Measurements from ENCODE around the gene PARK7.

GRCh38 chr1:7953850-7954609, 7.5 kb upstream of the PARK7 start:
- no peak for TF ChIP-seq CTCF (conservative IDR thresholded peaks at IDR 0.05; ENCODE audit: low read depth, low read length)
- no peak for TF ChIP-seq EZH2 (IDR thresholded peaks at IDR 0.05; ENCODE audit: borderline replicate concordance, low read depth, low read length, poor library complexity, severe bottlenecking)
